MM.1S (cell line): Measurements from ENCODE around the gene GTF3C4.

Experiments
- DNase-seq: peaks from one replicate; pipeline ENCODE4 v3.0.0-alpha.2; 2015
- H2AFZ ChIP-seq: fragments of 300-600 bp; sonication (generic); 2 replicates; pipeline ENCODE4 v1.6.0; 2016; ENCODE audit warnings: antibody characterized with exemption, low read length
- H3F3A ChIP-seq: fragments of 300-600 bp; sonication (generic); 2 replicates; pipeline ENCODE4 v1.6.1; 2016; ENCODE audit warnings: mild to moderate bottlenecking, antibody characterized with exemption, low read length, moderate library complexity, mixed read lengths; ENCODE audit not compliant: insufficient read depth
- H3K27ac ChIP-seq: fragments of 300-600 bp; sonication (generic); 2 replicates; pipeline ENCODE4 v1.5.1; 2016; ENCODE audit warnings: mild to moderate bottlenecking, low read length
- H3K27me3 ChIP-seq: fragments of 300-600 bp; sonication (generic); replicated peaks from 2 replicates; pipeline ENCODE4 v1.6.0; 2016; ENCODE audit warnings: low read length; ENCODE audit not compliant: insufficient read depth
- H3K36me3 ChIP-seq: fragments of 300-600 bp; sonication (generic); replicated peaks from 2 replicates; pipeline ENCODE4 v1.6.1; 2016; ENCODE audit warnings: mild to moderate bottlenecking, low read length, mixed read lengths; ENCODE audit not compliant: insufficient read depth
- H3K4me1 ChIP-seq: fragments of 300-600 bp; sonication (generic); 2 replicates; pipeline ENCODE4 v1.6.1; 2016; ENCODE audit warnings: low read length, mixed read lengths
- H3K4me2 ChIP-seq: fragments of 300-600 bp; sonication (generic); 2 replicates; pipeline ENCODE4 v1.6.0; 2016; ENCODE audit warnings: low read depth, low read length
- H3K4me3 ChIP-seq: fragments of 300-600 bp; sonication (generic); 2 replicates; pipeline ENCODE4 v1.5.1; 2016; ENCODE audit warnings: low read length, mixed read lengths
- H3K79me2 ChIP-seq: fragments of 300-600 bp; sonication (generic); 2 replicates; pipeline ENCODE4 v1.6.1; 2016; ENCODE audit warnings: mixed run types, low read length, mixed read lengths
- H3K9ac ChIP-seq: fragments of 300-600 bp; sonication (generic); 2 replicates; pipeline ENCODE4 v1.6.1; 2016; ENCODE audit warnings: low read length, mixed read lengths
- H3K9me2 ChIP-seq: fragments of 300-600 bp; sonication (generic); replicated peaks from 2 replicates; pipeline ENCODE4 v1.6.1; 2016; ENCODE audit warnings: mild to moderate bottlenecking, low read length, mixed read lengths; ENCODE audit not compliant: insufficient read depth
- H3K9me3 ChIP-seq: fragments of 300-600 bp; sonication (generic); replicated peaks from 2 replicates; pipeline ENCODE4 v1.6.1; 2016; ENCODE audit warnings: mild to moderate bottlenecking, low read length, mixed read lengths; ENCODE audit not compliant: insufficient read depth
- H4K20me1 ChIP-seq: fragments of 300-600 bp; sonication (generic); 2 replicates; pipeline ENCODE4 v1.6.1; 2016; ENCODE audit warnings: mild to moderate bottlenecking, low read length, moderate library complexity, mixed read lengths; ENCODE audit not compliant: insufficient read depth
- EZH2 ChIP-seq: fragments of 300-600 bp; sonication (generic); optimal IDR thresholded peaks from 2 replicates; pipeline ENCODE3; 2017; ENCODE audit warnings: low read depth, mild to moderate bottlenecking, antibody characterized with exemption, low read length, mixed read lengths
- EZH2phosphoT487 ChIP-seq: fragments of 300-600 bp; sonication (generic); IDR thresholded peaks from 2 replicates; pipeline ENCODE4 v1.6.1; 2018; ENCODE audit warnings: antibody characterized with exemption, low read length
- TF ChIP-seq, protein P1 (sequence below): fragments of 300-600 bp; sonication (generic); IDR thresholded peaks from 2 replicates; pipeline ENCODE4 v1.5.1; 2016; ENCODE audit warnings: antibody characterized with exemption, low read length, mixed read lengths

Gene GTF3C4

DNA sequence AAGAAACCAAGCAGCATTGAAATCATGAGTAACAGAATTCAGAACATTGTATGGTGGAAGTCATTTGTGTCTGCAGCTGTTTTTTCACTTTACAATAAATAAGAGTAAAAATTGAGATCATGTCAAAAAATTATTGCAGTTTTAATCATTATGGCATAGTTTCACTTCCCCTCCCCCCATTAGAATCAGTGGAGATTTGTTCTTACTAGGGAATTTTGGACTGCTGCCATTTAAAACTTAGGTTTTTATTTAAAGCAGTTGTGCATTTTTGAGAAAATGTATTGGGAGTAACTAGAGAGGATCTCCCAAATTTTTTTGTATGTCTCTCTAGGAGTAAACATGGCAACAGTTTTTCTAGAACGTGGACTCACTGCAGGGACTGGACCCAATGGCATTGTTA is 20.4 kb downstream of the GTF3C4 start:
- no peak overlapping the region for H3K27ac ChIP-seq
- peaks cover 11% of the 10 kb centered on the region; the same call in 1 of the 2 replicates for H3K36me3 ChIP-seq
- H3K27me3 ChIP-seq, result no peaks in the 10 kb centered on the region
- no peak overlapping the region for H3K4me2 ChIP-seq
- H3K4me1 ChIP-seq, result no peaks in the 10 kb centered on the region
- H2AFZ ChIP-seq, result no peak overlapping the region
- no peaks in the 10 kb centered on the region for H3F3A ChIP-seq
- no peak for DNase-seq
- no peaks in the 10 kb centered on the region for H3K79me2 ChIP-seq
- no peak overlapping the region for H3K9ac ChIP-seq
- TF ChIP-seq, protein P1, sequence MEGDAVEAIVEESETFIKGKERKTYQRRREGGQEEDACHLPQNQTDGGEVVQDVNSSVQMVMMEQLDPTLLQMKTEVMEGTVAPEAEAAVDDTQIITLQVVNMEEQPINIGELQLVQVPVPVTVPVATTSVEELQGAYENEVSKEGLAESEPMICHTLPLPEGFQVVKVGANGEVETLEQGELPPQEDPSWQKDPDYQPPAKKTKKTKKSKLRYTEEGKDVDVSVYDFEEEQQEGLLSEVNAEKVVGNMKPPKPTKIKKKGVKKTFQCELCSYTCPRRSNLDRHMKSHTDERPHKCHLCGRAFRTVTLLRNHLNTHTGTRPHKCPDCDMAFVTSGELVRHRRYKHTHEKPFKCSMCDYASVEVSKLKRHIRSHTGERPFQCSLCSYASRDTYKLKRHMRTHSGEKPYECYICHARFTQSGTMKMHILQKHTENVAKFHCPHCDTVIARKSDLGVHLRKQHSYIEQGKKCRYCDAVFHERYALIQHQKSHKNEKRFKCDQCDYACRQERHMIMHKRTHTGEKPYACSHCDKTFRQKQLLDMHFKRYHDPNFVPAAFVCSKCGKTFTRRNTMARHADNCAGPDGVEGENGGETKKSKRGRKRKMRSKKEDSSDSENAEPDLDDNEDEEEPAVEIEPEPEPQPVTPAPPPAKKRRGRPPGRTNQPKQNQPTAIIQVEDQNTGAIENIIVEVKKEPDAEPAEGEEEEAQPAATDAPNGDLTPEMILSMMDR, result no peak
- TF ChIP-seq EZH2phosphoT487 (no peak), EZH2 (no peak)
- H3K9me2 ChIP-seq, result no peaks in the 10 kb centered on the region
- no peaks in the 10 kb centered on the region for H4K20me1 ChIP-seq
- no peak overlapping the region for H3K4me3 ChIP-seq
- H3K9me3 ChIP-seq, result no peaks in the 10 kb centered on the region

DNA sequence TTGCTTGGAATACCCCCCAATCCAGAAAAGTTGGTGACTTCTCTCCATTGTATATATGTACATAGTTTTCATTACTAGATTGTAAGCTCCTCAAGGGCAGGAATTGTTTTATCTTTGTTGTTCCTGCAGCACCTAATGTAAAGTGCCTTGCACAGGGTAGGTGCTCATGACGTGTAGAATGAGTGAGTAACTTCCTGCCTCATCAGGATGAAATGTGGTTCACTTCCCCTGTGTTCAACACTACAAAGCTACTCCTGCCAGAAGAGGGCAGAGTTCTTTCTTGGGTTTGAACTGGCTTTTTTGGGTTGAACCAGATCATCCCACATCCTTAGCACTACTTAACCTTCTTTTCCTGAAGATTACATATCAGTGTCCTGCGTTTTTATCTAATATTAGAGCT is 23.9 kb downstream of the GTF3C4 start:
- Histone ChIP-seq H3K4me1 (no peaks in the 10 kb centered on the region), H3F3A (no peaks in the 10 kb centered on the region), H3K27me3 (no peaks in the 10 kb centered on the region), H3K36me3 (peaks cover 6% of the 10 kb centered on the region; the same call in 1 of the 2 replicates), H3K79me2 (no peaks in the 10 kb centered on the region), H3K9me2 (no peaks in the 10 kb centered on the region), H3K27ac (no peak overlapping the region), H3K4me3 (no peak overlapping the region), H3K9me3 (no peaks in the 10 kb centered on the region), H3K4me2 (no peak overlapping the region), H3K9ac (no peak overlapping the region), H2AFZ (no peak overlapping the region), H4K20me1 (no peaks in the 10 kb centered on the region)
- TF ChIP-seq, protein P1, result no peak
- TF ChIP-seq EZH2, result no peak
- no peak for TF ChIP-seq EZH2phosphoT487
- DNase-seq, result no peak

DNA sequence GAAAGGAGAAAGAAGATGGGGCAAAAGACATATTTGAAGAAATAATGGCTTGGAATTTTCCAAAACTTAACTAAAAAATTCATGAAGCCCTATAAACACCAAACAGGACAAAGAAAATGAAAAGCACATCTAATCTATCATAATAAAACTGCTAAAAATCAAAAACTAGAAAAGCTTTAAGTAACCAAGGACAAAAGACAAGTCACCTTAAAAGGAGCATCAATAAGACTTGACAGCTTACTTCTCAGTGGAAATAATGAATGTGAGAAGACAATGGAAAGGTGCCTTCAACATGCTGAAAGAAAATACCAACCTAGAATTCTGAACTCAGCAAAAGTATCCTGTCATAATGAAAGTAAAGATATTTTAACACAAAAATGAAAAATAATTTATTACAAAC is 27.0 kb downstream of the GTF3C4 start:
- Histone ChIP-seq H3K4me2 (no peak overlapping the region), H3K79me2 (no peaks in the 10 kb centered on the region), H2AFZ (no peak overlapping the region), H3K4me3 (no peak overlapping the region), H3K27me3 (no peaks in the 10 kb centered on the region), H3K36me3 (no peaks in the 10 kb centered on the region), H4K20me1 (no peaks in the 10 kb centered on the region), H3K9me2 (no peaks in the 10 kb centered on the region), H3F3A (no peaks in the 10 kb centered on the region), H3K4me1 (no peaks in the 10 kb centered on the region), H3K27ac (no peak overlapping the region), H3K9me3 (no peaks in the 10 kb centered on the region), H3K9ac (no peak overlapping the region)
- TF ChIP-seq, protein P1, result no peak
- no peak for TF ChIP-seq EZH2
- TF ChIP-seq EZH2phosphoT487, result no peak
- no peak for DNase-seq
